GM21423 (cell line): ENCODE measurements around the gene GREM2.

Source experiments
- ATAC-seq: cut with Tn5 transposase; IDR thresholded peaks from one replicate; pipeline ENCODE4 v1.9.1; 2021; ENCODE audit warnings: mild to moderate bottlenecking, moderate library complexity; ENCODE audit not compliant: unreplicated experiment

Gene GREM2

GRCh38 chr1:240562779-240563178 is 49.2 kb downstream of the GREM2 start:
- ATAC-seq, result no peak

DNA sequence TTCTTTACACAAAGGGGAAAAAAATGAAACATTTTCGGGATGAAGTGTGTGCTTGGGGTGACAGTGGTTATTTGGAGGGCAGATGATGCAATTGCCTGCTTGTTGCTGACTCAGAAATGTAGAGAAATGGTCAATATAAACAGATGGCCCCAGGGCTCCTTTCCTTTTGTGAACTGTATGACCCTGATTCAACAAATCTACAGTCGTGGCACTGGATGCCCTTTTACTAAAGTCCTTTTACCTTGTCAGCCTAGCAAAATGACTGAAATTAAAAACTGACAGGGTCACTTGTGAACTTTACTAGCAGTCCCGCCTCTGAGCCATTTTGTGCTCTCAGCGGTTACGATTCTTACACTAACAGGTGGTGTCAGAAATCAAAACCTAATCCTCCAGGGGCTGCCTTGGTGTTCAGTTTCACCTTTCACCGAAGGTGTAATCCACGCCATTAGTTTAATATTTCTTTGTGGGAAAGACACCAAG is 49.8 kb downstream of the GREM2 start:
- ATAC-seq, result no peak

DNA sequence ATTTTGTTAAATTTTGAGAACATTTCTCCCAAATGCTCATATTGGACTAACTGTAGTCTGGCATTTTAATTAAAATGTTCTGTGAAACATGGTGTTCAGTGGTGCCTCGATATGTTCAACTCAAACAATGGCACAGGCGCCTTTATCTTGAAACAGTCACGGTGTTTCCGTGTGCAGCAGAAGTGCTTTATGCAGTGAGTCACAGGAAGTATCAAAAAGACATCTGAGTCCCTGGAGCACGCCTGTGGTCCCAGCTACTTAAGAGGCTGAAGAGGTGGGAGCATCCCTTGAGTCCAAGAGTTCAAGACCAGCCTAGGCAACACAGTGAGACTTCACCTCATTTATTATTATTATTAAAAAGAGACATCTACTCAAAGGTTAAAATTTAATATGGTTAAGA is 52.2 kb downstream of the GREM2 start:
- no peak for ATAC-seq

GRCh38 chr1:240555524-240555923 is 56.4 kb downstream of the GREM2 start:
- no peak for ATAC-seq

DNA sequence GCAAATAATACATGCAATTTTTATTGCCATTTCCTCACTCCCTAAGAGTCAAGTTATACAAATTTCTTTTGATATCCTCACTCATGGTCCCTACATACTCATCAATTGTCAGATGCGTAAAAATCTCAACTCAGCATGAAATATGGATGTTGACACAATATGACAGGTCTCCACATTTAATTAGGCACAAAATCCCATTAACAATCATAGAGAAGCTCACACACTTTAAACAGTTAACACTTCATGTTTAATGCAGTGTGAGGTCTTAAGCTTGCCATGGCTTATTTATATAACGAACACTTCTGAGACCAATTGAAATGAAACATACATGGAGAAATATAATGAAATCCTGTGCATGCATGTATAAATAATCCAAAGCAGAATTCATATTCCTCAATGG is 58.6 kb downstream of the GREM2 start:
- no peak for ATAC-seq

GRCh38 chr1:240539769-240540414 is 72.1 kb downstream of the GREM2 start:
- no peak for ATAC-seq

- ATAC-seq, result no peak
These were observed 73.1 kb downstream of the GREM2 start for GRCh38 chr1:240538776-240539430.

DNA sequence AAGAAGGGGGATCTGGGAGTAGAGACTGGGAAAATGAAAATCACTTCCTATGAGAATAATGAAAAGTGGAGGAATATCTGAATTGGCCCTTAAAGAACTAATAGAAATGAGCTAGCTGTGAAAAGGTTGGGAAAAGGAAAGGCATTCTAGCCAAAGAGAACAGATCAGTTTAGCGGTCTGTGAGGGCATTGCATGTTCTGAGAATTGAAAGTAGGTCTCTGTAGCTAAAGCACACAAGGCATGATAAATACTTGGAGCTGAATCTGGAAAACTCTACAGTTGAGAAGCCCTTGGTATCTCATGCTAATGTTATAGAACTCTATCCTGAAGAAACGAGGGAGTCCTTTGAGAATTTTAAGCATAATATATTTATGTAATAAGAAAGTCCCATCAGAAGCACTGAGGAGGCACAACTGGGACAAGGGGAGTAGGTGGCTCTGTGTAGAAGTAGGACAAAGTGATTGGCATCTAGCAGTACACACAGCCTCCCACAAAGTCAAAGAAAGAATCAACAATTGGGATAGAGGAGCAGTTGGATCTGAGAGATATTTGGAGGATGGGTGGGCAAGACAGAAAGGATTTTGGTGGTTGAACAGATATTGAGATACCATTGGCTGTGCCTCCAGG is 78.7 kb downstream of the GREM2 start:
- no peak for ATAC-seq

GRCh38 chr1:240528591-240528990 is 83.4 kb downstream of the GREM2 start:
- no peak for ATAC-seq

DNA sequence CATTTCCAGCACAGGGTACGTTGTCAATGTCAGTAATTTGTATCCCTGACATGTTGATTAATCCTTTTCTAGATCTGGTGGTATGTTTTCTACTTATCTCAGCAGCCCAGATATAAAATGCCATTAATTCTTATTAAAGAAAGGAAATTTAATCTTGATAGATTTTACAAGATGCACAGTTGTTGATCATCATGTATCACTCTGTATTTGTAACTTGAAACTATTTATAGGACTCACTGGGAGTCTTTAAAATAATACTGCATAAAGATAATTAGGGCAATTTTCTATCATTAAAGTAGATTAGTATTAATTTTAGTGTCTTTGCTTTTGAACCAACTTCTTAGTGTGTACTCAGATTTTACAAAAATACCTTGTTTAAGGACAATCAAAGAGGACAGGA is 84.9 kb downstream of the GREM2 start:
- no peak for ATAC-seq

DNA sequence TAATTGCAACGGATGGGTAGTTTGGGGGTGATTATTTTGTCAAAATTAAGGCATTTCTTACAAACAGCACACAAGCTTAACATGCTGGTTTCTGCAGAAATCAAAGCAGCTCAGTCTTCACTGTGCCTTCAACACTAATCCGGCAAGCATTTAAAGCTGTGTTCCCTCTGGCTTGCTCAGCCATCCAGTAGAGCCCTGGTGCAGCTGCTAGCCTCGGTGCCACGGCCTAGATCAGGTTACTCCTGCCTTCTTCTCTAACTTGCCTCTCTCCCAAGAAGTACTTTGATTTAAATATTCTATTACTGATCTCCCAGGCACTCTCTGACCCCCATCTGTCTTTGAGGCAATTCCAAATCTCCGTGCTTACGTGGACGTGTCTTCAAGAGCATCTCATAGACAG is 85.6 kb downstream of the GREM2 start:
- ATAC-seq, result no peak

DNA sequence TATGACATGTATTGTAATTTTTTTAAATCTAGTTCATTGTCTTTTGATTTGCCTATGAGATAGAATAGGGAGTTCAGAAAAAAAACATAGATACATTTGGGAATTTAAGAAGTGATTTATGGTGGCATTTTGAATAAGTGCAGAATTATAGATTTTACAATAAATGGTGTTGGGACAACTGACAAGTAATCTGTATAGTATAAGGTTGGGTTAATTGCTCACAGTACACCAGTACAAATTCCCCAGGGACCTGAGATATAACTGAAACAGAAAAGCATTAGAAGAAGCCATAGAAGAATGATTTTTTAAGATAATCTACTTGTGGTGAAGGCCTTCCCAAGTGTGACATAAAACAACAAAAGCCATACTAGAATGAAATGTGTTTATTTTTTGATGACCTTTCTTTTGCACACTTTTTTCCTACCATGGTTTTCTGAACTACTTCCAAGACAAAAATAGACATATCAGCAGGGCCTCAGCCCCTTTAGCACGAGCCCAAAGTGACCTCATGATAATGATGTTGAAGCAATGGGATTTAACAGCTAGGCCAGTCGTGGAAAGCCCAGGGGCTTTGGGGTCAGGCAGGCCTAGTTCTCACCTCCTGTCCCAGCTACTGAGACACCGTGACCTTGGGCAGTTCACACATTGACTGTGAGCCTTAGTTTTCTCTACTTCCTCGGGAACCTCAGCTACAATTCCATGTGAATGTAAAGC is 87.4 kb downstream of the GREM2 start:
- ATAC-seq, result no peak

DNA sequence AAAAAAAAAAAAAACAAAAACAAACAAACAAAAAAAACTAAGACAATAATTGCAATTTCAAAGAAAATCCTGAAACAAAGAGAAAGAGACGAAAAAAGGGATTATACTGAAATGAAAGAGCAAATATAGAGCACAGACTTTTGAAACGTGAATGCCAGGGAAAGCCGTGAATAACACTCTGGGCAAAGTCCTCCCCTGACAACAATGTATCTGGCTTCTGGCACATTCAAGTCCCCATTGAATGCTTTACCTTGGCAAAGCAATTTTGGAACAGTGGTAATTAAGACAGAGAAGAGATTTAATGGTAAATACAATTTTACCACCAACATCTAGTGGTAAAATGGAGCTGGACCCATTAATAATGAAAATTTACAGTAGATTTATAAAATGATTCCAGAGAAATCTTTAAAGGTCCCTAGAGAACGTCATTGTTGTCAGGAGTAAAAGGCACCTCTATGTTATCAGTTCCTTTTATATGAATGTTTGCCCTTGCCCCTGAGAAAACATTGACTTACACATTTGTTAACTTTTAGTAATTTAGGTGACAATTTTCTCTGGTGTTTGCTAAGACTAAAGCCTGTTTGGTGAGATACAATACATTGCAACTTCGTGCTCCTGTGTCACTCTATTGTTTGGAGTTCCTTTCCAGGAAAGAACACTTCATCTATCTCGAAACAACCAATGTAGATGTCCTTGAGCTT is 89.7 kb downstream of the GREM2 start:
- ATAC-seq, result no peak

DNA sequence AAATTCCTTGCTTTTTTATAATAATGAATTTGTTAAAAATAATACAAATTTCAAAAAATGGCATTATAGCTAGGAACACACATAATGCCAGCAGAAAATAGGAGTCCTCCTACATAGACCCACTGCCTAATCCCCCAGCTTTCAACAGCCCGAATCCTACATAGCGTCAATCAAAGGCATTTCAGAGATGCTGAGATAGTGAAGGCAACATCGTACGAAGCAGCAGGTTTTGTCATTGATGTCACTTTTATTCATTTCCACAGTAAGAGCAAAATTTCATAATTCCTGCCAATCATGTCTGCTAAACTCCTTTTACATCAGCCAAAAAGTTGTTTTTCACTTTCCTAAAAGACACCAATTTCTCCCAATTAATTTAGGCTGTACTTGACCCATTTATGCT is 94.1 kb downstream of the GREM2 start:
- ATAC-seq, result no peak

DNA sequence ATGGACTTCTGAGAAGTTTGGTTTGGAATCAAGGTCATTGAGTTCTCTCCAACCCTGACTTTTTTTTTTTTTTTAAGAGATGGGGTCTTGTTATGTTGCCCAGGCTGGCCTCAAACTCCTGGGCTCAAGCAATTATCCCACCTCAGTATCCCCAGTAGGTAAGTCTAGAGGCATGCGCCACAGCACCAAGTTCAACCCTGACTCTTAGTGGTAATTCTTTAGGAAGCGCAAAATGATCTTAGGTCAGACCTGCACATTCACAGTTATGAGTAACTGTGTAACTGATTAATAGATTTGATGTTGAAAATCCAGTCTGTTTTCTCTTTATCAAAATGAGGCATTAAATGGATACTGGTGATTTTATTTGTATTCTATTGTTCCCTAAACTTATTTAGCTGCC is 95.9 kb downstream of the GREM2 start:
- no peak for ATAC-seq

DNA sequence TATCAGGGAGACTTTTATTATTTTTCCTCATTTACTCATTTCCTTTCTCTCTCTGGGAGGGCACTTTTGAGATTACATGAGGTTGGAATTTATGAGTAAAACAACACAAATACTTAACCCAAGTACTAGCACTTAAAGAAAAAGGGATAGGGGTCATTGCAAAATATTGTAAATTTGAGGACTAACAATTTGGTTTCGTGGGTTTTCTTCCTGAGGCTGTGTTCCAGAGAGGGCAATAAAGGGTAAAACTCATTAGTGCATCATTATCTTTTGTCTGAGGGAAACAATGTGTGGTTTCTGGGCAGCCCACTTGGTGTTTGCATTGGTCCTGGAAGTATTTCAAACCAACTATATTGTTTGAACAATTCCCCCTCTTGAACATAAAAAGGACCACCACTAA is 96.5 kb downstream of the GREM2 start:
- ATAC-seq, result no peak

DNA sequence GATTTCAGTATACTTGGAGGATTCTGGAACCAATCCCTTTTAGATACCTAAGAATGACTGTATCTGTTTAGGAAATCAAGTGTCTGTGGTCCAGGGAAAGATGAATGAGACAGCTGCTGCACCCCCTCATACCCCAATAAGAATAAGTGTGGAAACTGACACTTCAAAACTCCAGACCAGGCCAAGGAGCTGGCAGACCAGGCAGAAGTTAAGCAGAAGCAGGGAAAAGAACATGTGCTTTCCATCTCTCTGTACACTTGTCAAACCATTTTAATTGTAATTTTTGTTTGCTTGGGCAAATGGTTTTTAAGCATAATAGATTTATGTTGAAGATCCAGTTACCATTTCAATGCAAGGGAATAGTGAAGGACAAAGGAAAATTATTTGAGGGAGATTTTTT is 100.2 kb downstream of the GREM2 start:
- no peak for ATAC-seq

- ATAC-seq, result no peak
These were observed 103.0 kb downstream of the GREM2 start for GRCh38 chr1:240508950-240509349.

DNA sequence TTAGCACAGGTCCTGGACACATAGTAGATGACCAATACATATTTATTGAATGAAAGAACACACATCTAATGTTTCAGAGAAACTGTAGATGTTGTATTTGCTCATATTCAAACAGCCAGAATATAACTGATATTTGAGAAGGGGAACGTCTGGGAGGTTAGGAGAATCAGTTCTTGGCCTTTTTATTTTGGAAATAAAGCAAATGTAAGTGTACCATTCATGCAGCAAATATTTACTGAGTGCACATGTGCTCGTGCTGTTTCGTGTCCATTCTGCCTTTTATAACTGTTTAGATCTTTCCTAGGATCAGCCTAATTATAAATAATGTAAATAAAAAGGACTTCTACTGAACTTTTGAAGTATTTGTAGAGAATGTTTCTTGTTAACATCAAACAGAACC is 103.8 kb downstream of the GREM2 start:
- ATAC-seq, result no peak

DNA sequence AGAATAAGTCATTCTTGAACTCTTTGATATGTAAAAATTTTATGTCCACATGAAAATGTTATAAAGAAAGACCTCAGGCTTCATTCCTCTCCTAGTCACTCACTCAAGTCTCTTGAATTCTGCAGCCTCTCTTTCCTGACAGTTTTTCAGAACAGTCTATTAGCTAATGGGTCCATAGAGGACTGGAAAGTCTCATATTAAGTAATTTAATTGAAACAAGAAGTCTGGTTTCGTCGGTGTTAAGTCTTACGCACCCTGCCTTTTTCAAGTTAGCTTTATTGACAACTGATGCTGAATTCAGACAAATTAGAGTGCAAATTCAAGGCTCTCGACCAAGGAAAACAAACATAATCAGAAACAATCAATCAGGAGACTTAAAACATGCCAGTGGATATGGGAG is 105.8 kb downstream of the GREM2 start:
- ATAC-seq, result no peak

GRCh38 chr1:240503558-240503957 is 108.4 kb downstream of the GREM2 start:
- no peak for ATAC-seq
